Ishikawa (cell line): Measurements from ENCODE around the gene EPHB1.

ENCODE experiments used
- EP300 ChIP-seq: IDR thresholded peaks from 2 replicates; pipeline ENCODE4 v1.6.1; 2012; ENCODE audit warnings: borderline replicate concordance
- NFIC ChIP-seq: IDR thresholded peaks from 2 replicates; pipeline ENCODE4 v1.6.1; 2012
- RAD21 ChIP-seq: IDR thresholded peaks from 2 replicates; pipeline ENCODE4 v1.6.1; 2012; ENCODE audit warnings: low read depth
- REST ChIP-seq: IDR thresholded peaks from 2 replicates; pipeline ENCODE4 v1.6.1; 2012; ENCODE audit warnings: low read depth, mild to moderate bottlenecking
- TAF1 ChIP-seq: IDR thresholded peaks from 2 replicates; pipeline ENCODE4 v1.6.1; 2012; ENCODE audit warnings: low read depth, mild to moderate bottlenecking
- TCF12 ChIP-seq: IDR thresholded peaks from 2 replicates; pipeline ENCODE4 v1.6.1; 2012; ENCODE audit warnings: low read depth
- TEAD4 ChIP-seq: IDR thresholded peaks from 2 replicates; pipeline ENCODE4 v1.6.1; 2012
- YY1 ChIP-seq: IDR thresholded peaks from 2 replicates; pipeline ENCODE4 v1.6.1; 2012; ENCODE audit warnings: low read depth

- TF ChIP-seq REST, result no peak
- TF ChIP-seq TEAD4, result no peak
- TF ChIP-seq TCF12, result no peak
- TF ChIP-seq NFIC, result no peak
- no peak for TF ChIP-seq TAF1
- TF ChIP-seq EP300, result no peak
- no peak for TF ChIP-seq YY1
- TF ChIP-seq RAD21, result no peak
Observed at GRCh38 chr3:135084976-135085375, 289.9 kb downstream of the EPHB1 start.
